OCI-LY3 (cell line): ENCODE measurements around the gene PRICKLE1.

Experiments
- H2AFZ ChIP-seq: fragments of 200-600, 300-600 bp; shearing (Covaris generic); 2 replicates; pipeline ENCODE4 v1.6.0; 2014; ENCODE audit warnings: antibody characterized with exemption, low read depth, low read length
- H3K27ac ChIP-seq: fragments of 200-600, 300-600 bp; sonication (generic); 2 replicates; pipeline ENCODE4 v1.5.1; 2014; ENCODE audit warnings: mild to moderate bottlenecking, low read length, moderate library complexity, mixed read lengths
- H3K27me3 ChIP-seq: fragments of 200-600, 300-600 bp; sonication (generic); 2 replicates; pipeline ENCODE4 v1.6.1; 2014; ENCODE audit warnings: low read depth, low read length, mixed read lengths
- H3K36me3 ChIP-seq: fragments of 200-600, 300-600 bp; sonication (generic); replicated peaks from 2 replicates; pipeline ENCODE3; 2014; ENCODE audit warnings: low read depth, low read length, mixed read lengths
- H3K4me1 ChIP-seq: fragments of 300-600, 200-600 bp; sonication (generic); 2 replicates; pipeline ENCODE4 v1.6.1; 2014; ENCODE audit warnings: low read length, mixed read lengths
- H3K4me2 ChIP-seq: fragments of 200-600, 300-600 bp; sonication (generic); 2 replicates; pipeline ENCODE4 v1.6.1; 2014; ENCODE audit warnings: low read length, mixed read lengths
- H3K4me3 ChIP-seq: fragments of 300-600, 200-600 bp; sonication (generic); 2 replicates; pipeline ENCODE4 v1.5.1; 2014; ENCODE audit warnings: antibody characterized with exemption, mild to moderate bottlenecking, low read length, moderate library complexity
- H3K79me2 ChIP-seq: fragments of 300-600, 200-600 bp; shearing (Covaris generic); 2 replicates; pipeline ENCODE4 v1.6.1; 2014; ENCODE audit warnings: mild to moderate bottlenecking, low read length, mixed read lengths
- H3K9ac ChIP-seq: fragments of 300-600, 200-600 bp; shearing (Covaris generic); 2 replicates; pipeline ENCODE4 v1.6.0; 2014; ENCODE audit warnings: mild to moderate bottlenecking, low read length, moderate library complexity
- H3K9me3 ChIP-seq: fragments of 200-600, 300-600 bp; shearing (Covaris generic); 2 replicates; pipeline ENCODE4 v1.6.1; 2014; ENCODE audit warnings: low read length, mixed read lengths; ENCODE audit not compliant: insufficient read depth
- H4K20me1 ChIP-seq: fragments of 200-600, 300-600 bp; sonication (generic); 2 replicates; pipeline ENCODE4 v1.6.1; 2016; ENCODE audit warnings: low read length, mixed read lengths; ENCODE audit not compliant: insufficient read depth
- CTCF ChIP-seq: fragments of 200-600, 300-600 bp; sonication (generic); IDR thresholded peaks from 2 replicates; pipeline ENCODE4 v1.5.1; 2014; ENCODE audit warnings: antibody characterized with exemption, low read length, low read depth
- EZH2phosphoT487 ChIP-seq: fragments of 200-600 bp; shearing (Covaris generic); IDR thresholded peaks from 2 replicates; pipeline ENCODE4 v1.6.1; 2018; ENCODE audit warnings: antibody characterized with exemption, mixed run types, low read depth

Gene PRICKLE1

GRCh38 chr12:42606471-42606870 is 16.9 kb upstream of the PRICKLE1 start:
- TF ChIP-seq CTCF (no peak), EZH2phosphoT487 (no peak)

GRCh38 chr12:42605685-42606084 is 16.1 kb upstream of the PRICKLE1 start:
- TF ChIP-seq EZH2phosphoT487 (no peak), CTCF (no peak)
- Histone ChIP-seq H2AFZ (no peak overlapping the region), H3K36me3 (no peaks in the 10 kb centered on the region), H4K20me1 (no peaks in the 10 kb centered on the region), H3K4me1 (no peaks in the 10 kb centered on the region), H3K9me3 (no peaks in the 10 kb centered on the region), H3K4me3 (no peak overlapping the region), H3K4me2 (no peak overlapping the region), H3K27me3 (no peaks in the 10 kb centered on the region), H3K9ac (no peak overlapping the region), H3K79me2 (no peaks in the 10 kb centered on the region), H3K27ac (no peak overlapping the region)

More at GRCh38 chr12:42606471-42606870, 16.9 kb upstream of the PRICKLE1 start:
- H3K9ac ChIP-seq: no peak overlapping the region
- no peak overlapping the region for H3K4me2 ChIP-seq
- H4K20me1 ChIP-seq: no peaks in the 10 kb centered on the region
- no peaks in the 10 kb centered on the region for H3K36me3 ChIP-seq
- no peak overlapping the region for H3K27ac ChIP-seq
- no peaks in the 10 kb centered on the region for H3K9me3 ChIP-seq
- H3K4me1 ChIP-seq: no peaks in the 10 kb centered on the region
- no peak overlapping the region for H3K4me3 ChIP-seq
- H3K79me2 ChIP-seq: no peaks in the 10 kb centered on the region
- no peak overlapping the region for H2AFZ ChIP-seq
- no peaks in the 10 kb centered on the region for H3K27me3 ChIP-seq

GRCh38 chr12:42603246-42603990 is 13.9 kb upstream of the PRICKLE1 start:
- no peak overlapping the region for H3K4me2 ChIP-seq
- no peaks in the 10 kb centered on the region for H3K79me2 ChIP-seq
- H3K9ac ChIP-seq: no peak overlapping the region
- H2AFZ ChIP-seq: no peak overlapping the region
- no peaks in the 10 kb centered on the region for H3K4me1 ChIP-seq
- no peak overlapping the region for H3K27ac ChIP-seq
- TF ChIP-seq CTCF (no peak), EZH2phosphoT487 (no peak)
- H4K20me1 ChIP-seq: no peaks in the 10 kb centered on the region
- H3K9me3 ChIP-seq: no peaks in the 10 kb centered on the region
- H3K27me3 ChIP-seq: no peaks in the 10 kb centered on the region
- no peak overlapping the region for H3K4me3 ChIP-seq
- no peaks in the 10 kb centered on the region for H3K36me3 ChIP-seq

GRCh38 chr12:42593874-42594273 is 4.3 kb upstream of the PRICKLE1 start:
- H3K9ac ChIP-seq: no peak overlapping the region
- no peaks in the 10 kb centered on the region for H3K9me3 ChIP-seq
- H4K20me1 ChIP-seq: no peaks in the 10 kb centered on the region
- H3K79me2 ChIP-seq: no peaks in the 10 kb centered on the region
- no peak overlapping the region for H2AFZ ChIP-seq
- H3K36me3 ChIP-seq: no peaks in the 10 kb centered on the region
- TF ChIP-seq CTCF: no peak
- no peak for TF ChIP-seq EZH2phosphoT487
- peaks cover 33% of the 10 kb centered on the region for H3K27me3 ChIP-seq
- H3K4me2 ChIP-seq: no peak overlapping the region
- H3K4me3 ChIP-seq: no peak overlapping the region
- no peaks in the 10 kb centered on the region; the same call in 1 of the 2 replicates for H3K4me1 ChIP-seq
- H3K27ac ChIP-seq: no peak overlapping the region
